Activated gamma-delta T cell (primary cell): ENCODE results near the gene MAG.

Experiments
- DNase-seq: peaks from one replicate; lab custom pipeline; 2025; lab: John Stamatoyannopoulos, UW

The MAG gene

GRCh38 chr19:35318679-35319448 is 26.9 kb downstream of the MAG start:
- no peak for DNase-seq

GRCh38 chr19:35320065-35320713 is 28.2 kb downstream of the MAG start:
- DNase-seq: no peak

GRCh38 chr19:35321291-35321690 is 29.3 kb downstream of the MAG start:
- DNase-seq: no peak

- DNase-seq: no peak
Observed at GRCh38 chr19:35322014-35322413, 30.1 kb downstream of the MAG start.

DNA sequence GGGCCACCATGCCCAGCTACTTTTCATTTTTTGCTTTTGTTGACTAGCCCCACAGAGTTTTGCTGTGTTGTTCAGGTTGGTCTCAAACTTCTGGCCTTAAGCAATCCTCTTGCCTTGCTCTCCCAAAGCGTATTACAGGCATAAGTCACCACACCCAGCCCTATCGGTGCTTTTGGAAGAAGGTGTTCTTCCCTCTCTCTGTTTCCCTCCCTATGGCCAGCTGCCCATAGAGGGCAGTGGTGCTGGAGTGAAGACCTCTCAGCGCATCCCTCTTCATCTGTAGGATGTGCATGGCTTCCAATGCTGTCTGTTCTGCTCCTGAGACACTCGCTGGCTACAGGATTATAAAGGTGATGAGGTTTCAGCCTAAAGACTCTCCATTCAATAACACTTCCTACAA is 35.7 kb downstream of the MAG start:
- no peak for DNase-seq

GRCh38 chr19:35328851-35329285 is 36.9 kb downstream of the MAG start, which contains the start of gene CD22:
TSS of gene CD22 (plus strand) at chr19:35329187. CDS start at chr19:35332041, 2,854 bp downstream.
- DNase-seq: no peak

DNA sequence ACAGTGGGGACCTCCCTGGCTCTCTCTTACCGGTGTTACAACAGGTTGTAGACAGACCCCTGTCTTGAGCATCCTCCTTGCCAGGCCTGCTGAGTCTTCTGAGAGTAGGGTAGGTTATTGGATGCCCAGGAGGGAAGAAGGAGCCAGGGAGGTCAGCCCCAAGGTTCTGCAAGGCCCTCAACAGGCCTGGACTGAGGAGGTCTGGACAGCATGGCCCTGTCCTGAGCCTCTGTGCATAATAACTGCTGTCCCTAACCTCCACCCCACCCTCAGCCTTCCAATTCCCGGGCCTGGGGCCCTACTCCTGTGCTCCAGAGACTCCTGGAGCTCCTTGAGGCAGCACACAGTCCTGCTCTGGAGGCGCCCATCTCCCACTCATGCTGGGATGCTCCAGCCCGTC is 37.4 kb downstream of the MAG start:
- no peak for DNase-seq

GRCh38 chr19:35330475-35330874 is 38.5 kb downstream of the MAG start:
- DNase-seq: no peak

- DNase-seq: no peak
Observed at GRCh38 chr19:35331551-35332214, 39.7 kb downstream of the MAG start.

DNA sequence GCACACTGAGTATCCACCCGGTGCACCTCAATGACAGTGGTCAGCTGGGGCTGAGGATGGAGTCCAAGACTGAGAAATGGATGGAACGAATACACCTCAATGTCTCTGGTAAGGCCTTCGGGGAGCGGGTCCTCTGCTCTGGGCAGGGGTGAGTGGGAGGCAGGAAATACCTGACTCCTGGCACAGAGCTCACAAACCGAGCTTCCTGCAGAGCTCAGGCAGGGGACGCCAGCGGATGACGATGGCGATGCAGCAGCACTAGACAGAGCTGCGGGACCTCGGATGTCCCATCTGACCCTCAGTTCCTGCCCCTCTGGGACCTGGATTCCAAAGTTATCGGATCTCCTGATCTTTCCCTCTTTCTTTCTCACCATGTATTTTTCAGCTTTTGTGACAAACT is 40.9 kb downstream of the MAG start:
- DNase-seq: no peak

- no peak for DNase-seq
Observed at GRCh38 chr19:35334144-35334753, 42.3 kb downstream of the MAG start.

GRCh38 chr19:35336166-35336955 is 44.4 kb downstream of the MAG start:
- no peak for DNase-seq

GRCh38 chr19:35337097-35337983 is 45.4 kb downstream of the MAG start:
- no peak for DNase-seq

DNA sequence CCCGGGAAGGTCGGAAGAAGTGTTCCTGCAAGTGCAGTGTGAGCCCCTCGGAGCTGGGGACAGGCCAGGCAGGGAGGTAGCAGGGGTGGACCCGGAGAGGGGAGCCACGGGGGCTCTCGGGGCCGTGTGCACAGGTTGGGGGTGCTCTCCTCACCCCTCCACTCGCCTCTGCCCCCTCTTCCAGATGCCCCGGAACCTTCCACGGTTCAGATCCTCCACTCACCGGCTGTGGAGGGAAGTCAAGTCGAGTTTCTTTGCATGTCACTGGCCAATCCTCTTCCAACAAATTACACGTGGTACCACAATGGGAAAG is 46.0 kb downstream of the MAG start:
- DNase-seq: no peak

DNA sequence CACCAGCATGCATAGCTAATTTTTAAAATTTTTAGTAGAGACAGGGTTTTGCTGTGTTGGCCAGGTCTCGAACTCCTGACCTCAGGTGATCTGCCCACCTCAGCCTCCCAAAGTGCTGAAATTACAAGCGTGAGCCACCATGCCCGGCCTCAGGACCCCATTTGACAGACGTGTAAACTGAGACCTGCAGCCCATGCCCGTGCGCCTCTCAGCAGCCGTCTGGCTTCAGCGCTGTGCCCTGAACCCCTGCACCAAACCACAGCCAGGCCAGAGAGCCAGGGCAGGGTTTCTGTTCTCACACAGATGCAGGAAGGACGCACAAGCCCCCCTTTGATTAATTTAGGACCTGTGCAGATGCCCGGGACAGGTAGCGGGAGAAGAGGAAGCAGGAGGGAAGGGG is 48.5 kb downstream of the MAG start:
- no peak for DNase-seq

- DNase-seq: no peak
Observed at GRCh38 chr19:35341006-35341405, 49.0 kb downstream of the MAG start.

GRCh38 chr19:35341565-35342225 is 49.7 kb downstream of the MAG start:
- no peak for DNase-seq

DNA sequence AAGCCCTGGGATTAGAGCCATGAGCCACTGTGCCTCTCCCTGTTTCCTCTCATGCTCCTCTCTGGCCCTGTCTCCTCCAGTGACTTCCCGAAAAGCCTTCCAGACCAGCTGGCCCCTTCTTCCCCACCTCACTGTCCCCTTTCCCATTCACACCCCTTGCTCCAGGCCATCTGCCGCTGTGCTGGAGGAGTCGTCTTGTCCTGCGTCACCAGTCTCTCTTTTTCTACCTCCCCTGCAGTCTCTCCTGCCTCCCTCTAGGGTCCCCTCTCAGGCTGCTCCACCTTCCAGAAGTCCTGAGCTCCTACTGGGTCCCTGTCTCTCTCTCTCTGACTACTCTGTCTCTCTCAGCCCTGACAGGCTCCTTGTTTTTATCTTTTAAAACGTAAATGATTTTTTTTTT is 50.5 kb downstream of the MAG start:
- DNase-seq: no peak

- no peak for DNase-seq
Observed at GRCh38 chr19:35344511-35345031, 52.6 kb downstream of the MAG start.

DNA sequence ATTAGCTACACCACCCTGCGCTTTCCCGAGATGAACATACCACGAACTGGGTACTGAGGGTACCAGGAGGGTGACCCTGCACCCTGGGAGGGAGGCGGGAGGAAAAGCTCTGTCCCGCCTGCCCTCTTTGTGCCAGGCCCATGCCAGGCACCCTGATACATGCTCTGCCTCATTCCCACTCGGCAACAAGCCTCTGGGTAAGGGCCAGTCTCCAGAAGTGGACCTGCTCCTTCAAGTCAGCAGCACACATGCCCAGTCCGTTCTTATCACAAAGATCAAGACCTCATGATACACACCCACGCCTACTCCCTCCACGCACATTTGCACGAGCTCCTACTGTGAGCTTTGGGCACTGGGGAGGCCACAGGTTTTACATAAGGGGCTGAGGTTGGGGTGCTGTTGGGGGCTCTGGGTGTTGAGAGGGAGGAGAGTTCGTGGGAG is 53.7 kb downstream of the MAG start:
- DNase-seq: no peak
